Thyroid gland (tissue), 4 donors: Measurements from ENCODE around the gene CLSTN2. TPM values are rescaled to one million over a fixed set of nuclear protein-coding genes. Genes with fewer than 3 reads are reported as not detected.

Source experiments
- DNase-seq, 2 donors: peaks; one replicate each; pipeline ENCODE4 v3.0.0-alpha.2; 2019
- H3K27ac ChIP-seq, 3 donors: fragments of 200-600 bp; sonication (generic); 1 replicate in 2 of 3; 2 replicates in 1 of 3; pipeline ENCODE4 v1.5.1; 2016 to 2019; ENCODE audit warnings: mild to moderate bottlenecking in 1 of 3, moderate library complexity in 1 of 3
- H3K27me3 ChIP-seq: fragments of 200-600 bp; sonication (generic); one replicate; pipeline ENCODE4 v1.5.1; 2019
- H3K36me3 ChIP-seq, 2 donors: fragments of 200-600 bp; sonication (generic); one replicate each; pipeline ENCODE4 v1.5.1; 2016 to 2019
- H3K4me1 ChIP-seq, 2 donors: fragments of 200-600 bp; sonication (generic); one replicate each; pipeline ENCODE4 v1.5.1; 2017 to 2019
- H3K4me3 ChIP-seq, 3 donors: fragments of 200-600 bp; sonication (generic); replicated peaks in 1 of 3; 1 replicate in 2 of 3; 2 replicates in 1 of 3; pipeline ENCODE4 v1.5.1; 2016; ENCODE audit warnings: mild to moderate bottlenecking in 1 of 3
- H3K9me3 ChIP-seq: fragments of 200-600 bp; sonication (generic); one replicate; pipeline ENCODE4 v1.5.1; 2017
- CTCF ChIP-seq, 6 experiments: fragments of 200-600 bp in 3 of 6; fragments of 450-650 bp in 3 of 6; sonication (generic) in 3 of 6; IDR thresholded peaks; one replicate each; pipeline ENCODE4 v1.5.1; 2016 to 2019; ENCODE audit warnings: antibody characterized with exemption in 6 of 6, mild to moderate bottlenecking in 2 of 6, inconsistent platforms in 1 of 6, moderate library complexity in 1 of 6
- POLR2A ChIP-seq, 2 donors: fragments of 450-650 bp; IDR thresholded peaks; one replicate each; pipeline ENCODE4 v1.6.1; 2017; ENCODE audit warnings: antibody characterized with exemption in 2 of 2, mild to moderate bottlenecking in 2 of 2, moderate library complexity in 1 of 2
- WGBS, 2 donors: methylation state at CpG; one replicate each; pipeline ENCODE4 v1.1.5; 2017; 5-methylcytosine and 5-hydroxymethylcytosine counted together
- intact Hi-C: fragments of 100-400 bp; cut with DNase I; formaldehyde crosslinking; loops from one replicate; pipeline ENCODE4 v1.15.1; 2023
- total RNA-seq, 4 donors: library from RNA; depleted of rRNA; stranded (reverse); fragments of >200 nt; gene quantifications; one replicate each; pipeline ENCODE4 v1.2.3, GENCODE V29; 2016

The CLSTN2 gene
- total RNA-seq, 4 donors from 2014 or later, result 9.7 to 32.9 (median 15.5) TPM

- no peaks in the 10 kb centered on the region for H3K36me3 ChIP-seq
- TF ChIP-seq CTCF (IDR thresholded peaks at IDR 0.05) (peak in 1 of 6 experiments; percentile 7), POLR2A (IDR thresholded peaks at IDR 0.05) (no peak)
- H3K27me3 ChIP-seq, result no peaks in the 10 kb centered on the region
- peaks cover 0 to 15% of the 10 kb centered on the region in 2 donors for H3K4me1 ChIP-seq
- WGBS, 2 donors, result 41 to 43% methylated on average over 4 of the region's 4 CpGs
- no peaks in the 10 kb centered on the region for H3K9me3 ChIP-seq
- intact Hi-C loops, result no loop called here
- peak overlapping the region; percentile 43 to 65 (median 49) for H3K27ac ChIP-seq
- DNase-seq, result peak; percentile 60 to 64
- no peak overlapping the region for H3K4me3 ChIP-seq
Observed at GRCh38 chr3:140467104-140467577, 532.2 kb downstream of the CLSTN2 start.

- no peak for DNase-seq
Observed at GRCh38 chr3:140467796-140468315, 532.9 kb downstream of the CLSTN2 start.

GRCh38 chr3:140468407-140468806, 533.4 kb downstream of the CLSTN2 start:
- Histone ChIP-seq H3K4me1 (peaks cover 0 to 15% of the 10 kb centered on the region in 2 donors), H3K4me3 (no peak overlapping the region), H3K27me3 (no peaks in the 10 kb centered on the region), H3K27ac (no peak overlapping the region), H3K9me3 (no peaks in the 10 kb centered on the region), H3K36me3 (no peaks in the 10 kb centered on the region)
- no peak for TF ChIP-seq POLR2A (IDR thresholded peaks at IDR 0.05)
- TF ChIP-seq CTCF (IDR thresholded peaks at IDR 0.05), result no peak
- 73 to 81% methylated on average over 7 of the region's 7 CpGs for WGBS, 2 donors
- intact Hi-C loops, result no loop called here
- no peak for DNase-seq

More at GRCh38 chr3:140467796-140468315, 532.9 kb downstream of the CLSTN2 start:
- Histone ChIP-seq H3K36me3 (no peaks in the 10 kb centered on the region), H3K9me3 (no peaks in the 10 kb centered on the region), H3K4me3 (no peak overlapping the region), H3K4me1 (peaks cover 0 to 15% of the 10 kb centered on the region in 2 donors), H3K27me3 (no peaks in the 10 kb centered on the region), H3K27ac (peak overlapping the region; percentile 36 to 65 (median 43))
- TF ChIP-seq POLR2A (IDR thresholded peaks at IDR 0.05) (no peak), CTCF (IDR thresholded peaks at IDR 0.05) (no peak)
- intact Hi-C loops, result no loop called here

- intact Hi-C loops, result no loop called here
Observed at GRCh38 chr3:140469491-140469890, 534.5 kb downstream of the CLSTN2 start.

GRCh38 chr3:140470211-140470610, 535.2 kb downstream of the CLSTN2 start:
- intact Hi-C loops, result no loop called here
- Histone ChIP-seq H3K4me3 (no peak overlapping the region), H3K27ac (no peak overlapping the region), H3K36me3 (no peaks in the 10 kb centered on the region), H3K27me3 (no peaks in the 10 kb centered on the region), H3K9me3 (no peaks in the 10 kb centered on the region), H3K4me1 (peaks cover 0 to 15% of the 10 kb centered on the region in 2 donors)
- TF ChIP-seq CTCF (IDR thresholded peaks at IDR 0.05) (no peak), POLR2A (IDR thresholded peaks at IDR 0.05) (no peak)
- no peak for DNase-seq
- 80 to 85% methylated on average over 4 of the region's 4 CpGs for WGBS, 2 donors

More at GRCh38 chr3:140469491-140469890, 534.5 kb downstream of the CLSTN2 start:
- whole genome bisulfite sequencing, 2 donors, result 87 to 91% methylated on average over 4 of the region's 4 CpGs
- H3K27ac ChIP-seq, result no peak overlapping the region
- no peaks in the 10 kb centered on the region for H3K27me3 ChIP-seq
- no peak for DNase-seq
- no peaks in the 10 kb centered on the region for H3K36me3 ChIP-seq
- peaks cover 0 to 15% of the 10 kb centered on the region in 2 donors for H3K4me1 ChIP-seq
- TF ChIP-seq POLR2A (IDR thresholded peaks at IDR 0.05), result no peak
- no peaks in the 10 kb centered on the region for H3K9me3 ChIP-seq
- H3K4me3 ChIP-seq, result no peak overlapping the region
